Common myeloid progenitor, CD34-positive (primary cell): ENCODE measurements around the gene SCRT2.
A peak's percentile ranks its signal among the peaks of the same experiment; 100 is the strongest.

Experiments used
- CTCF ChIA-PET: fragments of 350-600 bp; sonication (Branson Sonifier 250); formaldehyde crosslinking; loops from one replicate; lab custom pipeline; 2021; ENCODE audit warnings: antibody characterized with exemption; lab: Charles Lee
- POLR2A ChIA-PET: fragments of 350-600 bp; sonication (Branson Sonifier 250); formaldehyde crosslinking; loops from one replicate; lab custom pipeline; 2021; ENCODE audit warnings: antibody characterized with exemption; lab: Charles Lee
- DNase-seq, 3 donors: peaks; one replicate each; pipeline versions ENCODE4 v3.0.0 to v3.0.0-alpha.2; 2013
- H3K27ac ChIP-seq, 2 experiments: 1 replicate in 1 of 2; 2 replicates in 1 of 2; pipeline ENCODE4 v1.7.0; 2013; ENCODE audit warnings: inconsistent platforms in 2 of 2, low read length in 2 of 2, mild to moderate bottlenecking in 2 of 2, low read depth in 1 of 2, moderate library complexity in 1 of 2; ENCODE audit not compliant: severe bottlenecking in 2 of 2, insufficient read depth in 1 of 2, poor library complexity in 1 of 2
- H3K27me3 ChIP-seq, 5 experiments: replicated peaks in 2 of 5; 1 replicate in 3 of 5; 2 replicates in 2 of 5; pipeline versions ENCODE4 v1.6.1 to v1.7.0; 2013; ENCODE audit warnings: low read length in 4 of 5, mild to moderate bottlenecking in 2 of 5, moderate library complexity in 2 of 5, inconsistent platforms in 1 of 5; ENCODE audit not compliant: insufficient read depth in 5 of 5, control insufficient read depth in 4 of 5
- H3K36me3 ChIP-seq, 4 experiments: 1 replicate in 2 of 4; 2 replicates in 2 of 4; pipeline versions ENCODE4 v1.6.1 to v1.7.0; 2013; ENCODE audit warnings: low read length in 3 of 4, control low read depth in 1 of 4, mild to moderate bottlenecking in 1 of 4; ENCODE audit not compliant: control insufficient read depth in 4 of 4, insufficient read depth in 4 of 4
- H3K4me1 ChIP-seq, 4 experiments: 1 replicate in 3 of 4; 2 replicates in 1 of 4; pipeline versions ENCODE4 v1.6.1 to v1.7.1; 2013; ENCODE audit warnings: low read length in 3 of 4, mild to moderate bottlenecking in 3 of 4, control low read depth in 1 of 4, inconsistent platforms in 1 of 4, moderate library complexity in 1 of 4; ENCODE audit not compliant: control insufficient read depth in 4 of 4, insufficient read depth in 4 of 4; ENCODE audit errors: control extremely low read depth in 1 of 4
- H3K4me3 ChIP-seq, 7 experiments: 1 replicate in 4 of 7; 2 replicates in 3 of 7; pipeline versions ENCODE4 v1.5.1 to v1.7.0; 2013; ENCODE audit warnings: mild to moderate bottlenecking in 7 of 7, low read length in 6 of 7, moderate library complexity in 6 of 7, inconsistent platforms in 2 of 7, low read depth in 2 of 7, control low read depth in 1 of 7; ENCODE audit not compliant: insufficient read depth in 4 of 7, control insufficient read depth in 1 of 7; ENCODE audit errors: extremely low read depth in 1 of 7
- H3K9me3 ChIP-seq, 5 experiments: 1 replicate in 4 of 5; 2 replicates in 1 of 5; pipeline versions ENCODE4 v1.6.1 to v1.7.1; 2013; ENCODE audit warnings: low read length in 4 of 5, mild to moderate bottlenecking in 2 of 5, inconsistent platforms in 1 of 5, low read depth in 1 of 5, moderate library complexity in 1 of 5; ENCODE audit not compliant: control insufficient read depth in 4 of 5, insufficient read depth in 2 of 5; ENCODE audit errors: control extremely low read depth in 1 of 5
- WGBS: methylation state at CpG from one replicate; pipeline ENCODE4 v1.1.5; 2013; ENCODE audit not compliant: insufficient coverage; 5-methylcytosine and 5-hydroxymethylcytosine counted together

Gene SCRT2

DNA sequence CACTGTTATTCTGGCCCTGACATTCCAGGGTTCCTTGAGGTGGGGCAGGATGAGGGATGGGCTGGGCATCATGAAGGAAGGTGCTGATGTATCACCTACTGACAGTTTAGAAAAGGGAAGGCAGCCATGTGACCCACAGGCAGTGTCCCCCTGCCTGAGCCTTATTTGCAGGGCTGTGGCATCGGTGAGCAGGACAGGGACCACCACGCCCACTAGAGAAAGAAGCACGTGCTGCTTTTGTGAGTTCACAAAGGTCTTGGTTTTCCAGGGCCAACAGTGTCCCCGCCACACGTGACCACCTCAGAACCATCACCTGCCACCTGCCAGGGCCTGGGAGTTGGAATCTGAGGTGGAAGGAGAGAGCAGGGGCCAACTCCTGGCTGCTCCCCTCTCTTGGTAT, 43.5 kb upstream of the SCRT2 start:
- H3K27ac ChIP-seq: no peak overlapping the region
- no peaks in the 10 kb centered on the region for H3K36me3 ChIP-seq
- peaks cover 0 to 4% (median 1%) of the 10 kb centered on the region in 4 experiments for H3K4me1 ChIP-seq
- CTCF ChIA-PET: interaction anchor here (0.6 to 1.2 kb wide), 3 partner anchors 16 to 55 kb away, joined by 3 to 4 read pairs (median 4); no protein-coding TSS in a partner anchor
- POLR2A ChIA-PET: no interaction called here
- H3K4me3 ChIP-seq: no peak overlapping the region
- WGBS: 81% methylated on average over 3 of the region's 5 CpGs
- DNase-seq: no peak
- H3K9me3 ChIP-seq: peaks cover 0 to 8% (median 2%) of the 10 kb centered on the region in 5 experiments
- H3K27me3 ChIP-seq: peaks cover 0 to 2% (median 2%) of the 10 kb centered on the region in 5 experiments

DNA sequence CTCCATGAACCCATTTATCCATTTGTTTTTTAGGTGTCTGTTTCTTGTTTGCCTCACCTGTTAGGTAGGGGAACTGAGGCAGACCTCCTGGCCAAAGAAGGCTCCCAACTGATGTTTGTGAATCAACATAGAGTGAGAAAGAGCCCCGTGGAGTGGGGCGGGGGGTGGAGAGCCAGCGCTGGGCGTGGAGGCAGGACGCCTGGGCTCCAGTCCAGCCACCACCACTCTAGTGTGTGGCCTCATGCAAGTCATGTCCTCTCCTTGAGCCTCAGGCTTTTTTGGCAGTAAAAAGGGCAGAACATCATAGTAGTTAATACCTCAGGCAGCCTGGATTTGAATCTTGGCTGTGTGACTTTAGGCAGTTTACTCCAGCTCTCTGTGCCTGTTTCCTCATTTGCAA, 42.2 kb upstream of the SCRT2 start:
- CTCF ChIA-PET: interaction anchor here (0.7 to 1.6 kb wide), 4 partner anchors 15 to 56 kb away, joined by 3 to 4 read pairs (median 4); no protein-coding TSS in a partner anchor
- H3K9me3 ChIP-seq: peaks cover 0 to 18% (median 7%) of the 10 kb centered on the region in 5 experiments
- no peak overlapping the region for H3K4me3 ChIP-seq
- WGBS: 60% methylated on average over 5 of the region's 5 CpGs
- peaks cover 0 to 4% (median 1%) of the 10 kb centered on the region in 4 experiments for H3K4me1 ChIP-seq
- H3K36me3 ChIP-seq: no peaks in the 10 kb centered on the region
- H3K27ac ChIP-seq: no peak overlapping the region
- POLR2A ChIA-PET: no interaction called here
- H3K27me3 ChIP-seq: peaks cover 0 to 2% (median 2%) of the 10 kb centered on the region in 5 experiments
- no peak for DNase-seq

GRCh38 chr20:717271-717670, 41.7 kb upstream of the SCRT2 start:
- Histone ChIP-seq H3K9me3 (peaks cover 0 to 21% (median 7%) of the 10 kb centered on the region in 5 experiments), H3K36me3 (no peaks in the 10 kb centered on the region), H3K4me3 (no peak overlapping the region), H3K4me1 (peaks cover 0 to 4% (median 1%) of the 10 kb centered on the region in 4 experiments), H3K27me3 (peaks cover 0 to 2% (median 2%) of the 10 kb centered on the region in 5 experiments), H3K27ac (no peak overlapping the region)
- ChIA-PET POLR2A (no interaction called here), CTCF (interaction anchor here (0.7 to 1.6 kb wide), 3 partner anchors 47 to 155 kb away, joined by 3 read pairs; no protein-coding TSS in a partner anchor)
- DNase-seq: no peak
- 89% methylated on average over 7 of the region's 7 CpGs for WGBS

DNA sequence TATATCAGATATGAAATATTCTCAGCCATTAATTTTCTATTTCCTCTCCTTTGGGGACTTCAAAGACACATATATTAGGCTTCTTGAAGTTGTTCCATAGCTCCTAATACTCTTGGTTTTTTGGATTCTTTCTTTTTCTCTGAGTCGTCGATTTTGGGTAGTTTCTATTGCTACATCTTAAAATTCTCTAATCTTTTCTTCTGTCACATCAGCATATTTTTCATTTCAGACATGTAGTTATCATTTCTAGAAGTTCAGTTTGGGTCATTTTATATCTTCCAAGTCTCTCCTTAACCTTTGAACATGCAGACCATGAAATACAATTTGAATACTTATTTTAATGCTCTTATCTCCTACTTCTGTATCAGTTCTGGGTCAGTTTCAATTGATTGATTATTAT, 38.9 kb upstream of the SCRT2 start:
- no peak for DNase-seq
- Histone ChIP-seq H3K36me3 (no peaks in the 10 kb centered on the region), H3K4me3 (no peak overlapping the region), H3K9me3 (peaks cover 0 to 22% (median 5%) of the 10 kb centered on the region in 5 experiments), H3K27me3 (peaks cover under 1 to 19% (median 6%) of the 10 kb centered on the region in 5 experiments), H3K4me1 (peaks cover 0 to 4% (median 2%) of the 10 kb centered on the region in 4 experiments), H3K27ac (no peak overlapping the region)
- POLR2A ChIA-PET: interaction anchor here (0.6 kb wide), 1 partner anchor 10 kb away, joined by 3 read pairs; no protein-coding TSS in a partner anchor
- CTCF ChIA-PET: no interaction called here
- no CpG with 5 or more reads among the region's 2 CpGs for WGBS

- Histone ChIP-seq H3K4me1 (peaks cover 0 to 7% (median 2%) of the 10 kb centered on the region in 4 experiments), H3K36me3 (peaks cover 0 to 3% (median 0%) of the 10 kb centered on the region in 4 experiments), H3K9me3 (peaks cover 0 to 34% (median 12%) of the 10 kb centered on the region in 5 experiments), H3K27ac (no peak overlapping the region), H3K4me3 (no peak overlapping the region), H3K27me3 (peaks cover 2 to 31% (median 7%) of the 10 kb centered on the region in 5 experiments)
- ChIA-PET CTCF (no interaction called here), POLR2A (no interaction called here)
- 88% methylated on average over 1 of the region's 2 CpGs for WGBS
- no peak for DNase-seq
Measured at GRCh38 chr20:711576-711975, 36.0 kb upstream of the SCRT2 start.

GRCh38 chr20:710780-711450, 35.3 kb upstream of the SCRT2 start:
- WGBS: 96% methylated on average over 19 of the region's 19 CpGs
- no peak overlapping the region for H3K27ac ChIP-seq
- peak in 1 of 3 donors; percentile 29 for DNase-seq

More at GRCh38 chr20:710780-711450, 35.3 kb upstream of the SCRT2 start:
- Histone ChIP-seq H3K9me3 (peaks cover 0 to 34% (median 12%) of the 10 kb centered on the region in 5 experiments), H3K4me3 (no peak overlapping the region), H3K36me3 (peaks cover 0 to 3% (median 0%) of the 10 kb centered on the region in 4 experiments), H3K27me3 (peaks cover 2 to 31% (median 7%) of the 10 kb centered on the region in 5 experiments), H3K4me1 (peaks cover 0 to 6% (median 0%) of the 10 kb centered on the region in 4 experiments)
- CTCF ChIA-PET: interaction anchor here (1.8 kb wide), 1 partner anchor 12 kb away, joined by 5 read pairs; no protein-coding TSS in a partner anchor
- POLR2A ChIA-PET: no interaction called here
